Loucy (cell line): ENCODE results near the gene CMTM7.
A peak's percentile ranks its signal among the peaks of the same experiment; 100 is the strongest.

Experiments used
- H2AFZ ChIP-seq: fragments of 200-600 bp; sonication (generic); 2 replicates; pipeline ENCODE4 v1.6.0; 2016; ENCODE audit warnings: antibody characterized with exemption, mild to moderate bottlenecking, low read length, moderate library complexity
- H3F3A ChIP-seq: fragments of 200-600 bp; 2 replicates; pipeline ENCODE4 v1.6.0; 2016; ENCODE audit warnings: antibody characterized with exemption, low read depth, mild to moderate bottlenecking
- H3K27me3 ChIP-seq: fragments of 200-600 bp; sonication (generic); 2 replicates; pipeline ENCODE4 v1.6.1; 2014; ENCODE audit warnings: low read length, mild to moderate bottlenecking; ENCODE audit not compliant: insufficient read depth, poor library complexity, severe bottlenecking
- H3K36me3 ChIP-seq: fragments of 200-600 bp; sonication (generic); 2 replicates; pipeline ENCODE4 v1.6.1; 2016; ENCODE audit warnings: low read length; ENCODE audit not compliant: insufficient read depth
- H3K4me1 ChIP-seq: fragments of 200-600 bp; sonication (generic); 2 replicates; pipeline ENCODE4 v1.5.1; 2014; ENCODE audit warnings: low read length, mild to moderate bottlenecking; ENCODE audit not compliant: insufficient read depth, poor library complexity, severe bottlenecking
- H3K4me2 ChIP-seq: fragments of 200-600 bp; sonication (generic); 2 replicates; pipeline ENCODE4 v1.6.0; 2014; ENCODE audit warnings: antibody characterized with exemption, low read length, low read depth, mild to moderate bottlenecking; ENCODE audit not compliant: poor library complexity, severe bottlenecking
- H3K4me3 ChIP-seq: fragments of 200-600 bp; sonication (generic); 2 replicates; pipeline ENCODE4 v1.5.1; 2014; ENCODE audit warnings: low read length, mild to moderate bottlenecking, mixed read lengths; ENCODE audit not compliant: poor library complexity, severe bottlenecking
- H3K79me2 ChIP-seq: fragments of 200-600 bp; sonication (generic); 2 replicates; pipeline ENCODE4 v1.6.1; 2014; ENCODE audit warnings: low read length; ENCODE audit not compliant: insufficient read depth
- H3K9ac ChIP-seq: fragments of 200-600 bp; sonication (generic); 2 replicates; pipeline ENCODE4 v1.6.0; 2014; ENCODE audit warnings: mild to moderate bottlenecking, low read depth, low read length, moderate library complexity; ENCODE audit not compliant: poor library complexity, severe bottlenecking
- H3K9me2 ChIP-seq: fragments of 200-600 bp; sonication (generic); replicated peaks from 2 replicates; pipeline ENCODE4 v1.6.1; 2016; ENCODE audit warnings: low read depth, low read length, mixed read lengths
- H3K9me3 ChIP-seq: fragments of 200-600 bp; sonication (generic); 2 replicates; pipeline ENCODE4 v1.6.1; 2014; ENCODE audit warnings: mild to moderate bottlenecking, antibody characterized with exemption, low read length, low read depth; ENCODE audit not compliant: insufficient read depth
- H4K20me1 ChIP-seq: fragments of 200-600 bp; sonication (generic); 2 replicates; pipeline ENCODE4 v1.6.0; 2014; ENCODE audit warnings: antibody characterized with exemption, low read length, mild to moderate bottlenecking; ENCODE audit not compliant: insufficient read depth, poor library complexity, severe bottlenecking
- EZH2phosphoT487 ChIP-seq: fragments of 200-600 bp; IDR thresholded peaks from 2 replicates; pipeline ENCODE4 v1.6.1; 2018; ENCODE audit warnings: antibody characterized with exemption, mild to moderate bottlenecking, moderate library complexity, borderline replicate concordance
- TF ChIP-seq, protein P1 (sequence below): fragments of 200-600 bp; sonication (generic); conservative IDR thresholded peaks from 2 replicates; pipeline ENCODE4 v1.5.1; 2014; ENCODE audit warnings: mild to moderate bottlenecking, antibody characterized with exemption, low read length

Gene CMTM7

DNA sequence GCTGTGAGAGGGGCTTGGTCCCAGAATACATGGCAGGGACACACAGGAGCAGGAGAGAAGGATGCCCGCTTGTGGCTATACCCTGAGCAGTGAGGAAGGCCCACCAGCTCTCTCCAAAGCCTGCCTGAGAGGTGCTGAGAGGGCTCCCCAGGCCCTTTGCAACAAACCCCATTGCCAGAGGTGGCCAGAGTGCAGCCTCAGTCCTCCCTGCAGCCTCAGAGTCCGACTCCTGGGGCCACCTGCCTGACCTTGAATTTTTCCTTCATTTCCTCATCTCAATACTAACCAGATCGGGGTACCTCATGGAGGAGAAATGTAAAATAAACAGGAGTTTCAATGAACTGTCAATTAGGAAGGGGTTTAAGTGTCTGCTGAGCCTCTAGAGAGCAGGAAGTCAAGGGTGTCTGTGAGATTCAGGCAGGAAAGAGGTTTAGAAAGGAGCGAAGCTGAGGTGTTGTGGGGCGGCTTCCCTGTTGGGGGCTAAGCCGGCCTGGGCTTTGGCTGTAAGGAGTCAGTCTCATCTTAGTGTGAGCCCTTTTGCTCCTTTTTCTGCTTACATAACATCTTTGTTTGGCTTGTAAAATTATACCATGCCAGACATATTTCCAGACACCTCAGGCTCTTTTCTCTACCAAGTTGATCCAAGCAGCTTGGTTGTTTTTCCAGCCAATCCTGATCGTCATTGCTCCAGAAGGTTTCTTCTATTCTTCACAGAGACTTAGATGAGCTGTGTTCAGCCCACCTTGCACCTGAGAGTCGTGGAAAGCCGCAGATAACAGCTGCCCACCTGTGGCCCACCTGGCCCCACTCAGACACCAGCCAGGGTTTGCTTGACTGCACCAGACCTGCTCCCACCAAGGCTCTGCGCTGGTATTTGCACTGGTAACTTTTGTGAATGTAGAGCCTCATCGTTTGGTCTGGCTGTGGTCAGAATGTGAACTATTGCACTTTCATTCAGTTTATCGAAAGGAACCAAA, 36.7 kb downstream of the CMTM7 start:
- H3K36me3 ChIP-seq = no peaks in the 10 kb centered on the region
- no peaks in the 10 kb centered on the region for H3K9me2 ChIP-seq
- no peaks in the 10 kb centered on the region; the same call in 1 of the 2 replicates for H3F3A ChIP-seq
- TF ChIP-seq EZH2phosphoT487 = no peak
- TF ChIP-seq, protein P1, sequence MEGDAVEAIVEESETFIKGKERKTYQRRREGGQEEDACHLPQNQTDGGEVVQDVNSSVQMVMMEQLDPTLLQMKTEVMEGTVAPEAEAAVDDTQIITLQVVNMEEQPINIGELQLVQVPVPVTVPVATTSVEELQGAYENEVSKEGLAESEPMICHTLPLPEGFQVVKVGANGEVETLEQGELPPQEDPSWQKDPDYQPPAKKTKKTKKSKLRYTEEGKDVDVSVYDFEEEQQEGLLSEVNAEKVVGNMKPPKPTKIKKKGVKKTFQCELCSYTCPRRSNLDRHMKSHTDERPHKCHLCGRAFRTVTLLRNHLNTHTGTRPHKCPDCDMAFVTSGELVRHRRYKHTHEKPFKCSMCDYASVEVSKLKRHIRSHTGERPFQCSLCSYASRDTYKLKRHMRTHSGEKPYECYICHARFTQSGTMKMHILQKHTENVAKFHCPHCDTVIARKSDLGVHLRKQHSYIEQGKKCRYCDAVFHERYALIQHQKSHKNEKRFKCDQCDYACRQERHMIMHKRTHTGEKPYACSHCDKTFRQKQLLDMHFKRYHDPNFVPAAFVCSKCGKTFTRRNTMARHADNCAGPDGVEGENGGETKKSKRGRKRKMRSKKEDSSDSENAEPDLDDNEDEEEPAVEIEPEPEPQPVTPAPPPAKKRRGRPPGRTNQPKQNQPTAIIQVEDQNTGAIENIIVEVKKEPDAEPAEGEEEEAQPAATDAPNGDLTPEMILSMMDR = no peak
- H3K4me1 ChIP-seq = peaks cover 33% of the 10 kb centered on the region
- H3K4me2 ChIP-seq = peak overlapping the region; percentile 36
- H3K9me3 ChIP-seq = no peaks in the 10 kb centered on the region
- no peaks in the 10 kb centered on the region for H3K27me3 ChIP-seq
- H3K9ac ChIP-seq = peak overlapping the region; percentile 8
- H3K4me3 ChIP-seq = no peak overlapping the region
- no peaks in the 10 kb centered on the region for H4K20me1 ChIP-seq
- H3K79me2 ChIP-seq = peaks cover 20% of the 10 kb centered on the region; the same call in 1 of the 2 replicates
- no peak overlapping the region for H2AFZ ChIP-seq

DNA sequence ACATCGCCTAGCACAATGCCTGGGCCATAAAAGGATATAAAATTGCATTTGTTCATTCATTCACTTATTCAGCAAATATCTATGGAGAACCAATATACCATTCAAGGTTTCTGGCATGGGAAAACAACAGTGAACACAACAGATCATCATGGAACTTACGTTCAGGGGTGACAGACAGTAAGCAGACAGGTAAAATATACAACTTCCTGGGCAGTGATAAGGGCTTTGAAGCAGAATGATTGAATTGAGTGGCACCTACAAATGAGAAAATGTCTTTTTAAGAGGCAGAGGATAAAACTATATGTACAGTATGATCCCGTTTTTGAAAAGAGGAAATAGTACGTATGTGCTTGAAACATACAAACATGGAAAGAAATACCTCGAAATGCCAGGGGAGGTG, 39.2 kb downstream of the CMTM7 start:
- peaks cover 20% of the 10 kb centered on the region; the same call in 1 of the 2 replicates for H3K79me2 ChIP-seq
- no peaks in the 10 kb centered on the region for H4K20me1 ChIP-seq
- no peaks in the 10 kb centered on the region for H3K9me3 ChIP-seq
- H3K27me3 ChIP-seq = no peaks in the 10 kb centered on the region
- H3K4me1 ChIP-seq = peaks cover 15% of the 10 kb centered on the region
- no peak overlapping the region for H3K9ac ChIP-seq
- no peaks in the 10 kb centered on the region for H3K9me2 ChIP-seq
- no peak overlapping the region for H3K4me3 ChIP-seq
- no peaks in the 10 kb centered on the region for H3F3A ChIP-seq
- H3K4me2 ChIP-seq = no peak overlapping the region
- no peak for TF ChIP-seq EZH2phosphoT487
- TF ChIP-seq, protein P1 = no peak
- no peak overlapping the region for H2AFZ ChIP-seq
- no peaks in the 10 kb centered on the region for H3K36me3 ChIP-seq

DNA sequence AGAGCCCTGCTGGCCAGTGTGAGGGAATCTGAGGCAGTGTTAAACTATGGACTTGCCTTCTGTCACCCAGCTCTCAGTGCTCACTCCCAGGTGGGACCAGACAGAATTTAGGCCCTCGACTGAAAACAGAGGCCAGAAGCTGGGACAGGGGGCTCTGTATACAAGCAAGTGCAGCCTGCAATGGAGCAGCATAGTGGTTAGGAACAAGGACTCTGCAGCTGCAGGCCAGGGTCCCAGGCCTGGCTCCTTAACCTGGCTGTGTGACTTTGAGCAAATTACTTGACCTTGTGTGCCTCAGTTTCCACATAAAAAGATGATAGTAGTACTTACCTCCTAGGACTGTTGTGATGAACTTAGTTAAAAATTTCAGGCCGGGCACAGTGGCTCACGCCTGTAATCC, 39.8 kb downstream of the CMTM7 start:
- Histone ChIP-seq H4K20me1 (no peaks in the 10 kb centered on the region), H3K4me3 (no peak overlapping the region), H3K79me2 (peaks cover 20% of the 10 kb centered on the region; the same call in 1 of the 2 replicates), H3K9ac (no peak overlapping the region), H3F3A (no peaks in the 10 kb centered on the region), H2AFZ (no peak overlapping the region), H3K4me1 (peaks cover 21% of the 10 kb centered on the region), H3K9me3 (no peaks in the 10 kb centered on the region), H3K4me2 (no peak overlapping the region), H3K36me3 (no peaks in the 10 kb centered on the region), H3K27me3 (no peaks in the 10 kb centered on the region), H3K9me2 (no peaks in the 10 kb centered on the region)
- no peak for TF ChIP-seq EZH2phosphoT487
- TF ChIP-seq, protein P1 = no peak
